MV-4-11 (cell line): Measurements from ENCODE around the gene NDUFS5.
A peak's percentile ranks its signal among the peaks of the same experiment; 100 is the strongest.
"Not testable (repeated sequence)": the region's sequence is repeated elsewhere in the genome, so short reads cannot be mapped to it uniquely, and the experiment has no call there.

ENCODE experiments used
- DNase-seq: peaks from one replicate; lab custom pipeline; 2025; lab: John Stamatoyannopoulos, UW

The NDUFS5 gene

DNA sequence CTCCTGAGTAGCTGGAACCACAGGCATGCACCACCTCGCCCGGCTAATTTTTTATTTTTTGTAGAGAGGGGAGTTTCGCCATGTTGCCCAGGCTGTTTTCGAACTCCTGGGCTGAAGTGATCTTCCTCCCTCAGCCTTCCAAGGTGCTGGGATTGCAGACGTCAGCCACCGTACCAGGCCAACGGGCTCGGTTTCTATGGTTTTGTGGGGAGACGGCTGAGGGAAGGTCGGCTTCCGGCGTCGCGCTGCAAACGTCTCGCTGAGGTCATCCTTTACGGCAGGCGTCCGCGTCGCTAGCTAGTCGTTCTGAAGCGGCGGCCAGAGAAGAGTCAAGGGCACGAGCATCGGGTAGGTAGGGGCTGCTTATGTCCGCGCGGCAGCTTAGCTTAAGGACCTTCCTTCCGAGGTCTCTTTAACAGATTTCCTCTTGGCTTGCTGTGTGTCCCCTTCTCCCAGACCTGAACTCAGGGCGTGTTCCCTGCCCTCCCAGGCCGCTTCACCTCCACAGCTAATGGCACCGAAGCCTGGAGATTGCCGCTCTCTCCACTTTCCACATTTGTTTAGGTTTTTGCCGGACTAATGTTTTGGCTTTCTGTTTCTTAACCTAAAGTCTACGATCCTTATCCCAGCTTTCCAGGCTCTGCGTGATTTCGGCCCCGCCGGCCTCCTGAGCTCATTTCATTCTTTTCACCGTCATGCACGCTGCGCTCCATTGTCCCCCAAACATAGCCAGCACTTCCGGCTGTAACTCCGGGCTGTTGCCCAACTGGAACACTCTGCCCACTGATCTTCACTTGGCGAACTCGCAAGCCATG, at the start of gene NDUFS5:
TSS of gene NDUFS5 (plus strand) at position 300 of the 815 bp plus-strand sequence. CDS start 2,375 bp downstream, outside the sequence.
- DNase-seq, result peak; percentile 89

GRCh38 chr1:38977399-38978244, 48.5 kb upstream of the NDUFS5 start:
- not testable (repeated sequence) for DNase-seq

DNA sequence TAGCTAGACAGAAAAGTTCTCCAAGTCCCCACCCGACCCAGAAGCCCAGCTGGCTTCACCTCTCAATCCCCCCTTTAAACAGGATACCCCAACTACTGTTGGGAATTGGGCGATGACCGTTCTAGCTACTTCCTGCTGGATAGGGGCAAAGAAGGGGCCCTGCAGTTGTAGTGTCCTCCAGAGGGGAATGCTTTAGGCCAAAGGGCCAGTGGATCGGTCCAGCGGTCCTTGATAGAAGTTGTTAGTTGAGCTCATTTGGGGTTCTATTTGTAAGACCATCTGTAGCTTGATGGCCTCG, 48.0 kb upstream of the NDUFS5 start:
- not testable (repeated sequence) for DNase-seq

- not testable (repeated sequence) for DNase-seq
Observed at GRCh38 chr1:38979380-38979779, 46.8 kb upstream of the NDUFS5 start.

- DNase-seq, result no peak
Observed at GRCh38 chr1:38989979-38990378, 36.2 kb upstream of the NDUFS5 start.

DNA sequence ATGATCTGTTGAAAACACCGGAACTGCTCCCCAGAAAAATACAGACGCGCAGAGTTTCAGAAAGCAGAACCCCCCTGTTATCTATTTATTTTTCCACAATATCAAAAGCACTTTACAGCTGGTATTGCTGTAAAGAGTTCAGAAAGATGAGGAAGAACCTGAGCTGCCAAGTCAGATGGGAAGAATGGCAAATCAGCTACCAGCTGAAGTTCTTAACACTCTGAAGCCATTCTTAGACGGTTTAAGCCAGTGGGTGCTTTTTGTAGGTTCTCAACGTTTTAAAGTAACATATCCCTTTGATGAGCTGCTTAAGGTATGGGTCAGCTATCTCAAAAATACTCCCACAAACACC, 35.8 kb upstream of the NDUFS5 start:
- DNase-seq, result peak; percentile 36

GRCh38 chr1:38990738-38991637, 35.2 kb upstream of the NDUFS5 start, which contains the start of gene AKIRIN1:
TSS of gene AKIRIN1 (plus strand) at chr1:38991276. CDS start at chr1:38991381, 105 bp downstream.
- DNase-seq, result peak; percentile 92

DNA sequence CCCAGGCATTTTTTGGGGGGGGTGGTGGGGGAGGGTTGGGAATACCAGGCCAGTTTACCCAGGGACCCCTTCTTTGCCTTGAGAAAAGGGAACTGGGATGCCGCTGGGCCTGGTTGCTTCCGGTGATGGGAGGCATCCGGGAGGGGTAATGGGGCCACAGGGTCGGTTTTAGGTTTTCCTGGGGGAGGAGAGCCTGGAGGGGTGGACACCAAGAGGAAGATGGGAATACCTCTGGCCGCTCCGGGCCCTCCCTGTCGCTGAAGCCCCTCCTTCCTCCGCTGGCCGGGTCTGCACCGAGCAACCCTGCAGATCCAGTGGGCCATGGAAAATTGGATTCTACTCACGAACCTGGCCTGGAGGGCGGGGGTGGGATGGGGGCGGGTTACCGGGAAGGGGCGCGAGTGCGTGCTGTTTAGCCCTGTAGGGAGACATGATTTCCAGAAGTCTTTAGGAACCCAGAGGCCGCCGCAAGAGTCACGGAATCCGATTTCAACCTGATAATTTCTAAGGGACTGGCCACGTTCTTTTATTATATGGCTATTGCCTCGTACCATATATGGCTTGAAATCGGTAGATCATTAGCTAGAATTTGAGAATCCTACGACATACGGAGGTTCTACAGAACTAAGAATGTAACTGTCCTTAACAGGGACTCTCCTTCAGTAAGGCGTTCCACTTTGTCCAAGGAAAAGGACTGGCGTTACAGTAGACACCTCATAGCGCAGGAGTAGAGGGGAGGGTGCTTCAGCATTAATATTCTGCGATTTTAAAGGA, 34.3 kb upstream of the NDUFS5 start:
- DNase-seq, result peak; percentile 11

DNA sequence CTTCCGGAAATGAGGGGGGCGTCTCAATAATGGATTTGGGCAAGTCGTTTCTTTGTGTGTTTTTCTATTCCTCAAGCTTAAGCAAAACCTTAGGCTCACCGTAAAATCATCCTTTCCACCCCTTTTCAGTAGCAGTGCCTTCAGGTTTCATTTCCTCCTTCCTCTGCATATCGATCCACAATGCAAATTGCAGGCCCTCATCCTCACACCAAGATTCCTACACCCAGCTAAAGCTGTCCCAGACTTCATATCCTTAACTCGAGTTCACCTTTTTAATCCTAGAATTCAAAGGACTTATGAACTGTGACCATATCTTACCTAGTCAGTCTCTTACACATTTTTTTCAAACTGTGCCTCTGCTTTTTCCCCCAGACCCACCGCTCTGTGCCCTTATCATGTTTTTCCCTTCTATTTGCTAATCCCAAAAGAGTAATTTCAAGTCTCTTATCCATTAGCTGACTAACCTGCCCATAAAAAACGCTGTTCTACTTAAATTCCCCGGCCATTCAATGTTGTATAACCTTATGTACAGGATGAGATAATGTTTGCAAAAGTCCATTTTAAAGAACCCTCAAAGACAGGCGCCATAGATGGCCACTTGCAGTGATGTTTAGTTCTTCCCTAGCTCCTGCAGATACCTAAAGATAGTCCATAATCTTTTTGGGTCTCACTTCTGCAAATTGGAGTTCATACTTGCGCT, 33.6 kb upstream of the NDUFS5 start:
- DNase-seq, result peak; percentile 77

- no peak for DNase-seq
Observed at GRCh38 chr1:38994196-38994595, 32.0 kb upstream of the NDUFS5 start.

GRCh38 chr1:38997034-38997900, 28.9 kb upstream of the NDUFS5 start:
- no peak for DNase-seq

DNA sequence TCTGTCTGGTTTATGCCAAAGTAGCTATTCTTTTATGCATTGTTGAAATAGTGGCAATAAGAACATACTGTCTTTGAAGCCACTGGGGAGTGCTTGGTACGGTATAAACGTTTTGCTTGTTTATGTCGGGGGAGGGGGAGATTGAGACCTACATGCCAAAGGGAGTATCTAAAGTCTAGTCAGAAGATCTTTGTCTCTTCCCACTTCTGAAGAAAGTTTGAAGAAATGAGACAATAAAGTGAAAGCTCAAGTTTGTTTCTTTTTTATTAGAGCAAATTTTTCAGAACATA, 28.3 kb upstream of the NDUFS5 start:
- DNase-seq, result no peak

GRCh38 chr1:39001516-39002421, 24.4 kb upstream of the NDUFS5 start:
- DNase-seq, result no peak

DNA sequence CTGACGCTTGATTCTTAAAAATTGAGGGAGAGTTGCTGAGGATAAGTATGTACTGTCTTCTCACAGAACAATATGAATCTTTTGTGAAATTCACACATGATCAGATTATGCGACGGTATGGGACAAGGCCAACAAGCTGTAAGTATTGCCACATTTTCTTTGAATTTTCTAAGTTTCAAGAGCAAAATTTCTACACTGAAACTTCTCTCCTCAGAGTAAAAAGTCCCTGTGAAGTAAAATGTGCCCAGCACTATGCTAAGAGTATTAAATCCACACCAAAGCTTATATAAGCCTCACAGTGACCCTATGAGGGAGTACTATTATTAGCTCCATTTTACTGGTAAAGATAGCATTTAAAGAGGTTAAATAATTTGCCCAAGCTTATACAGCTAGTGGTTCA, 22.9 kb upstream of the NDUFS5 start:
- no peak for DNase-seq

DNA sequence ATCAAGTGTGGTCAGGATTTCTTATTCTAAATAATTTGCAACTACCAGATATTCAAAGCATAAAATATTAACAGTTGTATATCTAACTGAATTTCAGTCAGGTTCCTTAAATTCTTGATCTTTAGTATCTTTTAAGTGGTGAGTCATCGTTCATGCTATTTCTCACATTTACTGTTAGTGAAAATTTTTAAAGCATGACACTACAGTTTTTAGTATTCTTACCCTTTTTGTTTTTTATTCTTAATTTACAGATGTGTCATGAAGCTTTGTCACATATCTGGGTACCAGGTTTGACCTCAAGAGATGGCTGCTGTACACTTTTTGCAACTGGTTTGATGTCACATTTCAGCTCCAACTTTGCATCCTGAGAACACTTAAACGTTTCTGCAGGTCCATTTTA, 22.4 kb upstream of the NDUFS5 start:
- DNase-seq, result no peak

- no peak for DNase-seq
Observed at GRCh38 chr1:39006287-39006686, 19.9 kb upstream of the NDUFS5 start.

DNA sequence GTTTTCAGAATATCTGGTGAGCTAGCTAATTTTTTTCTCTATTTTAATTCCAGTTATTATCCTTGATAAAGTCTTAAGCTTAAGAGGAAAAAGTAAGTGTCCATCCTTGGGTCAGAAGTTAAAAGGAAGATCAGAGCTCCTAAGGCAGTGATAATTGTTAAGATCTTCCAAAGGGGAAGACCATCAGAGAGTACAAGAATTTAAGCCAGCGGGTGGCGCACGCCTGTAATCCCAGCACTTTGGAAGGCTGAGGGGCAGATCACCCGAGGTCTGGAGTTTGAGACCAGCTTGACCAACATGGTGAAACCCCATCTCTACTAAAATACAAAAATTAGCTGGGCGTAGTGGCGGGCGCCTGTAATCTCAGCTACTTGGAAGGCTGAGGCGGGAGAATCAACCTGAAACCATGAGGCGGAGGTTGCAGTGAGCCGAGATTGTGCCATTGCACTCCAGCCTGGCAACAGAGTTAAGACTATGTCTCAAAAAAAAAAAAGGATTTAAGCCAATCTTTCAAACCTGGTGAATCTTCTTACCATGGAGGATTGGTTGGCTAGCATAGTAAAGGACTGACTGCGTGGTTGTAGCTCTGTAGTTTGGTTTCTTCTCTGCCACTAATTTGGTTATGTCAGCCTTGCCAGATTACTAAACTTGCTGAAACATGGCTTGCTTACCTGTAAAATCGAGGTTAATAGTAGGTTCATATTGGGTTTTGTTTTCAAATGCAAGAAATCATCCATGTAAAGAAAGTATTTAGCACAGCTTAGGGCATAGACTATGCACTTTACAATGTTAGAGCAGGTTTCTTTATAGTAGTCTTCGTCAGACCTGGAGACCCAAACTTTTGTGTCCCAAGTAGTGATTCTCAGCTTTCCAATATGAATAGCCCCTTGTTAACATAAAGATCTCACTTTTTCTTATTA, 19.2 kb upstream of the NDUFS5 start:
- DNase-seq, result no peak

DNA sequence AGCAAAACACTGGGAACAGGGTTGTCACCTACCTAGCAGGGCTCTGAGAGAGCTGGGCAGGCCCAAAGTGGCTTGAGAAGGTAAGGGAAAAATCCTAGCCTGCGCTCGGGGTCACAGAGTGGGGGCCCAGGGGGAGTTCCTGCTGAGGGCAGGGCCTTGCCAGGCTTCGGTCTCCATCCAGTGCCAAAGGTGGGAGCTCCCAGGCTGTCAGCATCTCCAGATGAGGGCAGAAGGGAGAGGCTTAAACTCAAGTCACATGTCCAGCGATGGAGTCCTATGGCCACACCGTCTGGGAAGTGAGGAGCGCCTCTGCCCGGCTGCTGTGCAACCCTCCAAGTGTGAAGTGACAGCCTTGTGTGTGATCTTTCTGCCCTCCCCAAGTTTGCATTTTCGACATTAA, 11.2 kb upstream of the NDUFS5 start:
- DNase-seq, result not testable (repeated sequence)
